Common myeloid progenitor, CD34-positive (primary cell): ENCODE measurements around the gene PHACTR3.

ENCODE experiments used
- CTCF ChIA-PET: fragments of 350-600 bp; sonication (Branson Sonifier 250); formaldehyde crosslinking; loops from one replicate; lab custom pipeline; 2021; ENCODE audit warnings: antibody characterized with exemption; lab: Charles Lee
- POLR2A ChIA-PET: fragments of 350-600 bp; sonication (Branson Sonifier 250); formaldehyde crosslinking; loops from one replicate; lab custom pipeline; 2021; ENCODE audit warnings: antibody characterized with exemption; lab: Charles Lee
- DNase-seq, 3 donors: peaks; one replicate each; pipeline versions ENCODE4 v3.0.0 to v3.0.0-alpha.2; 2013
- H3K27ac ChIP-seq, 2 experiments: 1 replicate in 1 of 2; 2 replicates in 1 of 2; pipeline ENCODE4 v1.7.0; 2013; ENCODE audit warnings: inconsistent platforms in 2 of 2, low read length in 2 of 2, mild to moderate bottlenecking in 2 of 2, low read depth in 1 of 2, moderate library complexity in 1 of 2; ENCODE audit not compliant: severe bottlenecking in 2 of 2, insufficient read depth in 1 of 2, poor library complexity in 1 of 2
- H3K27me3 ChIP-seq, 5 experiments: replicated peaks in 2 of 5; 1 replicate in 3 of 5; 2 replicates in 2 of 5; pipeline versions ENCODE4 v1.6.1 to v1.7.0; 2013; ENCODE audit warnings: low read length in 4 of 5, mild to moderate bottlenecking in 2 of 5, moderate library complexity in 2 of 5, inconsistent platforms in 1 of 5; ENCODE audit not compliant: insufficient read depth in 5 of 5, control insufficient read depth in 4 of 5
- H3K36me3 ChIP-seq, 4 experiments: 1 replicate in 2 of 4; 2 replicates in 2 of 4; pipeline versions ENCODE4 v1.6.1 to v1.7.0; 2013; ENCODE audit warnings: low read length in 3 of 4, control low read depth in 1 of 4, mild to moderate bottlenecking in 1 of 4; ENCODE audit not compliant: control insufficient read depth in 4 of 4, insufficient read depth in 4 of 4
- H3K4me1 ChIP-seq, 4 experiments: 1 replicate in 3 of 4; 2 replicates in 1 of 4; pipeline versions ENCODE4 v1.6.1 to v1.7.1; 2013; ENCODE audit warnings: low read length in 3 of 4, mild to moderate bottlenecking in 3 of 4, control low read depth in 1 of 4, inconsistent platforms in 1 of 4, moderate library complexity in 1 of 4; ENCODE audit not compliant: control insufficient read depth in 4 of 4, insufficient read depth in 4 of 4; ENCODE audit errors: control extremely low read depth in 1 of 4
- H3K4me3 ChIP-seq, 7 experiments: 1 replicate in 4 of 7; 2 replicates in 3 of 7; pipeline versions ENCODE4 v1.5.1 to v1.7.0; 2013; ENCODE audit warnings: mild to moderate bottlenecking in 7 of 7, low read length in 6 of 7, moderate library complexity in 6 of 7, inconsistent platforms in 2 of 7, low read depth in 2 of 7, control low read depth in 1 of 7; ENCODE audit not compliant: insufficient read depth in 4 of 7, control insufficient read depth in 1 of 7; ENCODE audit errors: extremely low read depth in 1 of 7
- H3K9me3 ChIP-seq, 5 experiments: 1 replicate in 4 of 5; 2 replicates in 1 of 5; pipeline versions ENCODE4 v1.6.1 to v1.7.1; 2013; ENCODE audit warnings: low read length in 4 of 5, mild to moderate bottlenecking in 2 of 5, inconsistent platforms in 1 of 5, low read depth in 1 of 5, moderate library complexity in 1 of 5; ENCODE audit not compliant: control insufficient read depth in 4 of 5, insufficient read depth in 2 of 5; ENCODE audit errors: control extremely low read depth in 1 of 5
- WGBS: methylation state at CpG from one replicate; pipeline ENCODE4 v1.1.5; 2013; ENCODE audit not compliant: insufficient coverage; 5-methylcytosine and 5-hydroxymethylcytosine counted together

PHACTR3 gene

GRCh38 chr20:59646487-59646886, 42.1 kb downstream of the PHACTR3 start:
- DNase-seq = no peak
- no peaks in the 10 kb centered on the region for H3K36me3 ChIP-seq
- ChIA-PET CTCF (interaction anchor here (0.7 kb wide), 1 partner anchor 75 kb away, joined by 3 read pairs; no protein-coding TSS in a partner anchor), POLR2A (no interaction called here)
- no peaks in the 10 kb centered on the region for H3K4me1 ChIP-seq
- no peak overlapping the region for H3K27ac ChIP-seq
- peaks cover 0 to 9% (median 3%) of the 10 kb centered on the region in 5 experiments for H3K27me3 ChIP-seq
- no peak overlapping the region for H3K4me3 ChIP-seq
- 92% methylated on average over 3 of the region's 3 CpGs for WGBS
- peaks cover 0 to 4% (median 0%) of the 10 kb centered on the region in 5 experiments for H3K9me3 ChIP-seq

- POLR2A ChIA-PET = no interaction called here
Measured at GRCh38 chr20:59647271-59647670, 42.9 kb downstream of the PHACTR3 start.

GRCh38 chr20:59648466-59649070, 44.2 kb downstream of the PHACTR3 start:
- no peak overlapping the region for H3K27ac ChIP-seq
- CTCF ChIA-PET = no interaction called here
- no CpG with 5 or more reads among the region's 7 CpGs for WGBS

More at GRCh38 chr20:59647271-59647670, 42.9 kb downstream of the PHACTR3 start:
- peaks cover 0 to 9% (median 3%) of the 10 kb centered on the region in 5 experiments for H3K27me3 ChIP-seq
- CTCF ChIA-PET = no interaction called here
- no peak overlapping the region for H3K27ac ChIP-seq
- DNase-seq = no peak
- no peak overlapping the region for H3K4me3 ChIP-seq
- H3K9me3 ChIP-seq = peaks cover 0 to 4% (median 0%) of the 10 kb centered on the region in 5 experiments
- H3K4me1 ChIP-seq = no peaks in the 10 kb centered on the region
- H3K36me3 ChIP-seq = no peaks in the 10 kb centered on the region

GRCh38 chr20:59650418-59650817, 46.1 kb downstream of the PHACTR3 start:
- no peaks in the 10 kb centered on the region for H3K4me1 ChIP-seq
- no peak overlapping the region for H3K4me3 ChIP-seq
- peaks cover 0 to 4% (median 0%) of the 10 kb centered on the region in 5 experiments for H3K9me3 ChIP-seq
- WGBS = 82% methylated on average over 5 of the region's 5 CpGs
- no peaks in the 10 kb centered on the region for H3K36me3 ChIP-seq
- no peak overlapping the region for H3K27ac ChIP-seq
- POLR2A ChIA-PET = no interaction called here
- peaks cover 0 to 6% (median 0%) of the 10 kb centered on the region in 5 experiments for H3K27me3 ChIP-seq
- DNase-seq = no peak
- CTCF ChIA-PET = no interaction called here

More at GRCh38 chr20:59648466-59649070, 44.2 kb downstream of the PHACTR3 start:
- Histone ChIP-seq H3K9me3 (peaks cover 0 to 4% (median 0%) of the 10 kb centered on the region in 5 experiments), H3K27me3 (peaks cover 0 to 8% (median 0%) of the 10 kb centered on the region in 5 experiments), H3K4me3 (no peak overlapping the region), H3K36me3 (no peaks in the 10 kb centered on the region), H3K4me1 (no peaks in the 10 kb centered on the region)
- DNase-seq = no peak
- POLR2A ChIA-PET = no interaction called here

- no CpG with 5 or more reads among the region's 2 CpGs for WGBS
- Histone ChIP-seq H3K4me1 (no peaks in the 10 kb centered on the region), H3K4me3 (no peak overlapping the region), H3K36me3 (no peaks in the 10 kb centered on the region), H3K27ac (no peak overlapping the region), H3K27me3 (peaks cover 0 to 6% (median 0%) of the 10 kb centered on the region in 5 experiments), H3K9me3 (peaks cover 0 to 10% (median under 1%) of the 10 kb centered on the region in 5 experiments)
- ChIA-PET CTCF (no interaction called here), POLR2A (no interaction called here)
- DNase-seq = no peak
Measured at GRCh38 chr20:59652381-59652780, 48.0 kb downstream of the PHACTR3 start.

GRCh38 chr20:59656417-59656816, 52.1 kb downstream of the PHACTR3 start:
- ChIA-PET POLR2A (no interaction called here), CTCF (no interaction called here)
- peaks cover 3 to 26% (median 10%) of the 10 kb centered on the region in 5 experiments for H3K9me3 ChIP-seq
- H3K4me3 ChIP-seq = no peak overlapping the region
- no peaks in the 10 kb centered on the region for H3K4me1 ChIP-seq
- DNase-seq = no peak
- H3K27me3 ChIP-seq = peaks cover 0 to 10% (median 0%) of the 10 kb centered on the region in 5 experiments
- no peaks in the 10 kb centered on the region for H3K36me3 ChIP-seq
- no peak overlapping the region for H3K27ac ChIP-seq

- ChIA-PET CTCF (no interaction called here), POLR2A (no interaction called here)
- DNase-seq = peak in 2 of 3 donors; percentile 3 to 4
- no CpG with 5 or more reads among the region's 1 CpG for WGBS
- Histone ChIP-seq H3K27me3 (peaks cover 0 to 11% (median 0%) of the 10 kb centered on the region in 5 experiments), H3K27ac (no peak overlapping the region), H3K9me3 (peaks cover 3 to 26% (median 10%) of the 10 kb centered on the region in 5 experiments), H3K4me1 (no peaks in the 10 kb centered on the region), H3K36me3 (no peaks in the 10 kb centered on the region), H3K4me3 (no peak overlapping the region)
Measured at GRCh38 chr20:59657459-59658046, 53.2 kb downstream of the PHACTR3 start.
